GM23338 (cell line): ENCODE data around the gene STOM. TPM values are rescaled to one million over a fixed set of nuclear protein-coding genes. Genes with fewer than 3 reads are reported as not detected.

Source experiments
- ATAC-seq: fragments of 200-7000 bp; cut with Tn5 transposase; 3 replicates; pipeline ENCODE4 v1.9.1; 2020
- DNase-seq: peaks from one replicate; pipeline ENCODE4 v3.0.0-alpha.2; 2015; ENCODE audit warnings: low spot score
- H2AFZ ChIP-seq: fragments of 200-600 bp; sonication (generic); 2 replicates; pipeline ENCODE4 v1.8.0; 2016; ENCODE audit warnings: antibody characterized with exemption, mild to moderate bottlenecking, moderate library complexity
- H3F3A ChIP-seq: fragments of 200-600 bp; sonication (generic); replicated peaks from 2 replicates; pipeline ENCODE4 v1.8.0; 2017; ENCODE audit warnings: antibody characterized with exemption, mixed run types, low read depth
- H3K27ac ChIP-seq: fragments of 200-600 bp; sonication (generic); 2 replicates; pipeline ENCODE4 v1.6.1; 2016; ENCODE audit warnings: low read depth
- H3K27me3 ChIP-seq: fragments of 200-600 bp; sonication (generic); 2 replicates; pipeline ENCODE4 v1.8.0; 2016; ENCODE audit warnings: mild to moderate bottlenecking, mixed run types, moderate library complexity; ENCODE audit not compliant: insufficient read depth
- H3K36me3 ChIP-seq: fragments of 200-600 bp; sonication (generic); 2 replicates; pipeline ENCODE4 v1.8.0; 2016; ENCODE audit warnings: mild to moderate bottlenecking; ENCODE audit not compliant: insufficient read depth
- H3K4me1 ChIP-seq: fragments of 200-600 bp; sonication (generic); 2 replicates; pipeline ENCODE4 v1.8.0; 2016; ENCODE audit warnings: mild to moderate bottlenecking, moderate library complexity; ENCODE audit not compliant: insufficient read depth
- H3K4me2 ChIP-seq: fragments of 200-600 bp; sonication (generic); 2 replicates; pipeline ENCODE4 v1.7.1; 2017; ENCODE audit warnings: mixed run types
- H3K4me3 ChIP-seq: fragments of 200-600 bp; sonication (generic); 2 replicates; pipeline ENCODE4 v1.6.1; 2016; ENCODE audit warnings: mixed run types
- H3K79me2 ChIP-seq: fragments of 200-600 bp; sonication (generic); replicated peaks from 2 replicates; pipeline ENCODE4 v1.8.0; 2017; ENCODE audit warnings: mild to moderate bottlenecking; ENCODE audit not compliant: insufficient read depth
- H3K9me2 ChIP-seq: fragments of 200-600 bp; sonication (generic); 2 replicates; pipeline ENCODE4 v1.8.0; 2017; ENCODE audit not compliant: insufficient read depth
- H4K20me1 ChIP-seq: fragments of 200-600 bp; sonication (generic); replicated peaks from 2 replicates; pipeline ENCODE4 v1.8.0; 2017; ENCODE audit warnings: mild to moderate bottlenecking; ENCODE audit not compliant: insufficient read depth
- H3K27ac Mint-ChIP-seq: 2 replicates; pipeline ENCODE4 v1.8.0; 2020; ENCODE audit warnings: inconsistent platforms, mild to moderate bottlenecking, moderate library complexity, mixed read lengths
- H3K27me3 Mint-ChIP-seq: 3 replicates; pipeline ENCODE4 v1.8.0; 2022; ENCODE audit warnings: low read depth, mild to moderate bottlenecking, moderate library complexity, mixed read lengths, inconsistent platforms; ENCODE audit not compliant: insufficient read depth, poor library complexity
- H3K36me3 Mint-ChIP-seq: 3 replicates; pipeline ENCODE4 v1.8.0; 2021; ENCODE audit warnings: low read depth, mild to moderate bottlenecking, inconsistent platforms, moderate library complexity, mixed read lengths
- H3K4me1 Mint-ChIP-seq: 3 replicates; pipeline ENCODE4 v1.8.0; 2020; ENCODE audit warnings: mild to moderate bottlenecking, inconsistent platforms, mixed read lengths
- H3K4me3 Mint-ChIP-seq: 3 replicates; pipeline ENCODE4 v1.8.0; 2021; ENCODE audit warnings: moderate library complexity, mild to moderate bottlenecking, inconsistent platforms, mixed read lengths
- H3K9me3 Mint-ChIP-seq: 3 replicates; pipeline ENCODE4 v1.8.0; 2020; ENCODE audit warnings: moderate library complexity, mild to moderate bottlenecking, inconsistent platforms, mixed read lengths
- CREB1 ChIP-seq: fragments of 250-450 bp; sonication (Bioruptor Pico); IDR thresholded peaks from 2 replicates; pipeline ENCODE4 v1.5.0; 2020; ENCODE audit warnings: low read depth, mild to moderate bottlenecking, moderate library complexity
- CTCF ChIP-seq, 2 experiments: fragments of 200-600 bp in 1 of 2; sonication (generic) in 1 of 2; conservative IDR thresholded peaks; 2 replicates each; pipeline versions ENCODE4 v1.5.1 to v1.6.1; 2016 to 2017; ENCODE audit warnings: antibody characterized with exemption in 2 of 2, low read depth in 2 of 2, mild to moderate bottlenecking in 2 of 2, moderate library complexity in 1 of 2
- ETS1 ChIP-seq: IDR thresholded peaks from 2 replicates; pipeline ENCODE4 v1.6.1; 2016; ENCODE audit warnings: antibody characterized with exemption
- JUNB ChIP-seq: IDR thresholded peaks from one replicate; pipeline ENCODE4 v1.6.1; 2016; ENCODE audit warnings: antibody characterized with exemption; ENCODE audit not compliant: unreplicated experiment
- NANOG ChIP-seq: IDR thresholded peaks from 2 replicates; pipeline ENCODE4 v1.6.1; 2016; ENCODE audit warnings: antibody characterized with exemption, borderline replicate concordance
- POLR2AphosphoS5 ChIP-seq: IDR thresholded peaks from 2 replicates; pipeline ENCODE4 v1.6.1; 2016; ENCODE audit warnings: antibody characterized with exemption, low read depth
- STAT1 ChIP-seq: IDR thresholded peaks from one replicate; pipeline ENCODE4 v1.6.1; 2016; ENCODE audit warnings: antibody characterized with exemption; ENCODE audit not compliant: unreplicated experiment
- ZNF114 ChIP-seq: fragments of 250-450 bp; sonication (Bioruptor Pico); IDR thresholded peaks from 2 replicates; pipeline ENCODE4 v1.5.0; 2020; ENCODE audit warnings: mild to moderate bottlenecking, moderate library complexity
- polyA plus RNA-seq: library from polyadenylated mRNA; unstranded; fragments of >200 nt; fragmentation: Nextera tagmentation; extraction: Ambion mirVana; gene quantifications from 2 replicates; pipeline ENCODE4 v1.2.1, GENCODE V29; 2016
- total RNA-seq: library from RNA; depleted of rRNA; stranded (reverse); fragments of >200 nt; shearing (Covaris generic); gene quantifications from 2 replicates; pipeline ENCODE4 v1.2.3, GENCODE V29; 2014

Gene STOM
- total and polyA plus RNA-seq, 2 experiments from 2014 or later: 29.4 to 51.1 TPM

GRCh38 chr9:121302341-121302740 is 67.7 kb downstream of the STOM start:
- H3K27me3 ChIP-seq: peaks cover 26% of the 10 kb centered on the region

DNA sequence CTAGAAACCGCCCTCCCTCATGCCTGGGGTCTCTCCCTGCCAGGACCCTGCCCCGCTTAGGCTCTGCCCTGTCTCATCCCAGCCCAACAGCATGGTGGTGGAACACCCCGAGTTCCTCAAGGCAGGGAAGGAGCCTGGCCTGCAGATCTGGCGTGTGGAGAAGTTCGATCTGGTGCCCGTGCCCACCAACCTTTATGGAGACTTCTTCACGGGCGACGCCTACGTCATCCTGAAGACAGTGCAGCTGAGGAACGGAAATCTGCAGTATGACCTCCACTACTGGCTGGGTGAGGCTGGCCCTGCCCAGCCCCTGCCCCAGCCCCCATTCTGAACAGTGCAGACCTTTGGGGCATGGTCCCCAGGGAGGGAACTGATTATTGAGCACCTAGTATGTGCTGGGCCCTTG is 68.2 kb downstream of the STOM start:
- no peak overlapping the region for H2AFZ ChIP-seq
- Mint-ChIP-seq H3K36me3 (peaks cover 3% of the 10 kb centered on the region; the same call in 1 of the 3 replicates), H3K27ac (no peak overlapping the region), H3K9me3 (no peaks in the 10 kb centered on the region), H3K27me3 (peaks cover 14% of the 10 kb centered on the region), H3K4me1 (peaks cover 29% of the 10 kb centered on the region), H3K4me3 (no peak overlapping the region)
- no peaks in the 10 kb centered on the region for H3K79me2 ChIP-seq
- H3K27ac ChIP-seq: no peak overlapping the region
- no peaks in the 10 kb centered on the region; the same call in 1 of the 2 replicates for H4K20me1 ChIP-seq
- H3K4me1 ChIP-seq: peaks cover 22% of the 10 kb centered on the region
- H3K27me3 ChIP-seq: peaks cover 26% of the 10 kb centered on the region
- 0 out of 2 replicates have a peak, but pooled peaks cover 8% of the 10 kb centered on the region for H3F3A ChIP-seq
- H3K36me3 ChIP-seq: no peaks in the 10 kb centered on the region
- H3K4me3 ChIP-seq: no peak overlapping the region
- no peak overlapping the region for H3K4me2 ChIP-seq
- DNase-seq (no peak), ATAC-seq (no peak)
- no peaks in the 10 kb centered on the region for H3K9me2 ChIP-seq
- TF ChIP-seq STAT1: no peak
- TF ChIP-seq POLR2AphosphoS5: no peak
- no peak for TF ChIP-seq ETS1
- TF ChIP-seq CREB1 (CRISPR knock-in tag): no peak
- TF ChIP-seq NANOG: no peak
- TF ChIP-seq CTCF (conservative IDR thresholded peaks at IDR 0.05; ENCODE audit: low read depth in 2 of 2): no peak
- no peak for TF ChIP-seq JUNB

More at GRCh38 chr9:121302341-121302740, 67.7 kb downstream of the STOM start:
- peaks cover 29% of the 10 kb centered on the region for H3K4me1 Mint-ChIP-seq
- H3K36me3 Mint-ChIP-seq: peaks cover 3% of the 10 kb centered on the region; the same call in 1 of the 3 replicates
- H3K27ac Mint-ChIP-seq: no peak overlapping the region
- DNase-seq (no peak), ATAC-seq (no peak)
- 0 out of 2 replicates have a peak, but pooled peaks cover 8% of the 10 kb centered on the region for H3F3A ChIP-seq
- peaks cover 22% of the 10 kb centered on the region for H3K4me1 ChIP-seq
- no peak overlapping the region for H2AFZ ChIP-seq
- no peak overlapping the region for H3K4me2 ChIP-seq
- no peaks in the 10 kb centered on the region for H3K79me2 ChIP-seq
- H3K36me3 ChIP-seq: no peaks in the 10 kb centered on the region
- no peak overlapping the region for H3K4me3 Mint-ChIP-seq
- TF ChIP-seq ETS1 (no peak), JUNB (no peak), ZNF114 (no peak)
- no peak overlapping the region for H3K4me3 ChIP-seq
- no peak overlapping the region for H3K27ac ChIP-seq
- no peaks in the 10 kb centered on the region for H3K9me2 ChIP-seq
- H3K9me3 Mint-ChIP-seq: no peaks in the 10 kb centered on the region
- no peaks in the 10 kb centered on the region; the same call in 1 of the 2 replicates for H4K20me1 ChIP-seq
- H3K27me3 Mint-ChIP-seq: peaks cover 14% of the 10 kb centered on the region
